WTC11 (cell line): ENCODE results near the gene DHRS2. TPM values are rescaled to one million over a fixed set of nuclear protein-coding genes. Genes with fewer than 3 reads are reported as not detected.

ENCODE experiments used
- ATAC-seq: fragments of 200-7000 bp; cut with Tn5 transposase; 2 replicates; pipeline ENCODE4 v1.10.0; 2021; ENCODE audit warnings: mild to moderate bottlenecking, moderate library complexity
- CTCF ChIA-PET: fragments of 300-600 bp; sonication (Branson Sonifier 250); formaldehyde crosslinking; loops from one replicate; lab custom pipeline; 2021; ENCODE audit warnings: antibody characterized with exemption; lab: Charles Lee
- POLR2A ChIA-PET: fragments of 350-600 bp; sonication (Branson Sonifier 250); formaldehyde crosslinking; loops from one replicate; lab custom pipeline; 2021; ENCODE audit warnings: antibody characterized with exemption; lab: Charles Lee
- DNase-seq: peaks from one replicate; pipeline ENCODE4 v3.0.0; 2021; ENCODE audit warnings: low spot score
- H3K27ac Mint-ChIP-seq: 2 replicates; pipeline ENCODE4 v1.8.0; 2021; ENCODE audit warnings: mixed read lengths
- H3K27me3 Mint-ChIP-seq: 2 replicates; pipeline ENCODE4 v1.8.0; 2021; ENCODE audit warnings: low read depth, mild to moderate bottlenecking, moderate library complexity, mixed read lengths
- H3K36me3 Mint-ChIP-seq: 2 replicates; pipeline ENCODE4 v1.8.0; 2021; ENCODE audit warnings: mixed read lengths
- H3K4me1 Mint-ChIP-seq: 2 replicates; pipeline ENCODE4 v1.8.0; 2022; ENCODE audit warnings: mixed read lengths
- H3K4me3 Mint-ChIP-seq: 2 replicates; pipeline ENCODE4 v1.8.0; 2021; ENCODE audit warnings: mild to moderate bottlenecking, moderate library complexity, mixed read lengths
- H3K9me3 Mint-ChIP-seq: 2 replicates; pipeline ENCODE4 v1.8.0; 2021; ENCODE audit warnings: mixed read lengths
- CDX4 ChIP-seq: fragments of 250-450 bp; sonication (Bioruptor Pico); IDR thresholded peaks from 2 replicates; pipeline ENCODE4 v1.9.0; 2021; ENCODE audit warnings: moderate library complexity, mild to moderate bottlenecking, inconsistent platforms, borderline replicate concordance
- CTCF ChIP-seq: fragments of 200-600 bp; IDR thresholded peaks from 2 replicates; pipeline ENCODE4 v1.8.0; 2022; ENCODE audit warnings: antibody characterized with exemption
- E2F1 ChIP-seq: sonication (generic); formaldehyde crosslinking; IDR thresholded peaks from 2 replicates; pipeline ENCODE4 v1.8.0; 2022; ENCODE audit warnings: mild to moderate bottlenecking, missing genetic modification reagents
- GRHL2 ChIP-seq: fragments of 250-450 bp; sonication (Bioruptor Pico); IDR thresholded peaks from 2 replicates; pipeline ENCODE4 v1.8.0; 2022; ENCODE audit warnings: mild to moderate bottlenecking, moderate library complexity; ENCODE audit not compliant: insufficient replicate concordance, severe bottlenecking
- HMGXB4 ChIP-seq: sonication (generic); formaldehyde crosslinking; IDR thresholded peaks from 2 replicates; pipeline ENCODE4 v1.8.1; 2023; ENCODE audit warnings: mild to moderate bottlenecking, moderate library complexity, missing genetic modification reagents
- JUN ChIP-seq: sonication (generic); formaldehyde crosslinking; IDR thresholded peaks from 2 replicates; pipeline ENCODE4 v1.8.0; 2023; ENCODE audit warnings: mild to moderate bottlenecking, missing genetic modification reagents
- NR1H2 ChIP-seq: sonication (generic); formaldehyde crosslinking; IDR thresholded peaks from 2 replicates; pipeline ENCODE4 v1.9.0; 2021; ENCODE audit warnings: mild to moderate bottlenecking, moderate library complexity, missing genetic modification reagents
- PRDM15 ChIP-seq: sonication (generic); formaldehyde crosslinking; IDR thresholded peaks from 2 replicates; pipeline ENCODE4 v1.8.0; 2022; ENCODE audit warnings: missing genetic modification reagents
- TEAD4 ChIP-seq: sonication (generic); formaldehyde crosslinking; IDR thresholded peaks from 2 replicates; pipeline ENCODE4 v1.8.0; 2022; ENCODE audit warnings: mild to moderate bottlenecking, missing genetic modification reagents
- TP53 ChIP-seq: sonication (generic); formaldehyde crosslinking; IDR thresholded peaks from 2 replicates; pipeline ENCODE4 v1.8.1; 2023; ENCODE audit warnings: mild to moderate bottlenecking, missing genetic modification reagents
- USF2 ChIP-seq: sonication (generic); formaldehyde crosslinking; IDR thresholded peaks from 2 replicates; pipeline ENCODE4 v1.8.1; 2023; ENCODE audit warnings: mild to moderate bottlenecking, missing genetic modification reagents, moderate library complexity
- ZBTB21 ChIP-seq: sonication (generic); formaldehyde crosslinking; IDR thresholded peaks from 2 replicates; pipeline ENCODE4 v1.8.1; 2023; ENCODE audit warnings: mild to moderate bottlenecking, missing genetic modification reagents, borderline replicate concordance
- ZMAT4 ChIP-seq: fragments of 250-450 bp; sonication (Bioruptor Pico); IDR thresholded peaks from 2 replicates; pipeline ENCODE4 v1.9.0; 2021; ENCODE audit warnings: mild to moderate bottlenecking
- ZNF263 ChIP-seq: sonication (generic); formaldehyde crosslinking; IDR thresholded peaks from 2 replicates; pipeline ENCODE4 v1.8.1; 2022; ENCODE audit warnings: low read depth, mild to moderate bottlenecking, moderate library complexity, missing genetic modification reagents
- ZNF425 ChIP-seq: fragments of 250-450 bp; sonication (Bioruptor Pico); conservative IDR thresholded peaks from 2 replicates; pipeline ENCODE4 v1.9.0; 2021; ENCODE audit warnings: mild to moderate bottlenecking
- ZSCAN18 ChIP-seq: fragments of 250-450 bp; sonication (Bioruptor Pico); IDR thresholded peaks from 2 replicates; pipeline ENCODE4 v2.1.2; 2022; ENCODE audit warnings: mild to moderate bottlenecking, moderate library complexity
- total RNA-seq: library from RNA; stranded (reverse); gene quantifications from 3 replicates; pipeline ENCODE4 v1.2.3, GENCODE V29; 2021

Gene DHRS2
- total RNA-seq, 1 experiment from 2014 or later = 4.5 TPM

GRCh38 chr14:23654231-23654630 is 18.1 kb downstream of the DHRS2 start:
- ChIA-PET POLR2A (no interaction called here), CTCF (interaction anchor here (1.5 to 3.1 kb wide), 2 partner anchors 11 to 22 kb away, joined by 5 to 13 read pairs; no protein-coding TSS in a partner anchor)
- TF ChIP-seq ZMAT4 (CRISPR knock-in tag) (no peak), TP53 (no peak), NR1H2 (CRISPR knock-in tag) (no peak), ZBTB21 (CRISPR knock-in tag) (no peak), CTCF (no peak), E2F1 (no peak), GRHL2 (CRISPR knock-in tag) (no peak), PRDM15 (no peak), HMGXB4 (CRISPR knock-in tag) (no peak)
- Mint-ChIP-seq H3K36me3 (no peaks in the 10 kb centered on the region), H3K27ac (no peak overlapping the region), H3K27me3 (peaks cover 9% of the 10 kb centered on the region), H3K4me3 (no peak overlapping the region), H3K9me3 (0 out of 2 replicates have a peak, but pooled peaks cover 6% of the 10 kb centered on the region), H3K4me1 (no peaks in the 10 kb centered on the region)
- DNase-seq = no peak
- ATAC-seq = no peak

- CTCF ChIA-PET = interaction anchor here (1.8 to 4.7 kb wide), 3 partner anchors 26 to 252 kb away, joined by 7 to 37 read pairs (median 8); no protein-coding TSS in a partner anchor
- no peaks in the 10 kb centered on the region for H3K36me3 Mint-ChIP-seq
- H3K4me3 Mint-ChIP-seq = no peak overlapping the region
- peaks cover 3% of the 10 kb centered on the region for H3K27me3 Mint-ChIP-seq
- DNase-seq (no peak), ATAC-seq (no peak)
- 0 out of 2 replicates have a peak, but pooled peaks cover 3% of the 10 kb centered on the region for H3K9me3 Mint-ChIP-seq
- no peaks in the 10 kb centered on the region for H3K4me1 Mint-ChIP-seq
- TF ChIP-seq USF2 (CRISPR knock-in tag) (no peak), TEAD4 (CRISPR knock-in tag) (no peak), ZSCAN18 (CRISPR knock-in tag) (no peak), JUN (CRISPR knock-in tag) (no peak), ZMAT4 (CRISPR knock-in tag) (no peak), E2F1 (no peak), ZNF425 (CRISPR knock-in tag) (no peak), ZNF263 (no peak), CDX4 (CRISPR knock-in tag) (no peak)
- TF ChIP-seq, all 79 proteins: peak for 0
- H3K27ac Mint-ChIP-seq = no peak overlapping the region
- POLR2A ChIA-PET = no interaction called here
Observed at GRCh38 chr14:23657959-23658470, 21.9 kb downstream of the DHRS2 start.
